Measurements from ENCODE around the gene SRR.

Gene SRR

DNA sequence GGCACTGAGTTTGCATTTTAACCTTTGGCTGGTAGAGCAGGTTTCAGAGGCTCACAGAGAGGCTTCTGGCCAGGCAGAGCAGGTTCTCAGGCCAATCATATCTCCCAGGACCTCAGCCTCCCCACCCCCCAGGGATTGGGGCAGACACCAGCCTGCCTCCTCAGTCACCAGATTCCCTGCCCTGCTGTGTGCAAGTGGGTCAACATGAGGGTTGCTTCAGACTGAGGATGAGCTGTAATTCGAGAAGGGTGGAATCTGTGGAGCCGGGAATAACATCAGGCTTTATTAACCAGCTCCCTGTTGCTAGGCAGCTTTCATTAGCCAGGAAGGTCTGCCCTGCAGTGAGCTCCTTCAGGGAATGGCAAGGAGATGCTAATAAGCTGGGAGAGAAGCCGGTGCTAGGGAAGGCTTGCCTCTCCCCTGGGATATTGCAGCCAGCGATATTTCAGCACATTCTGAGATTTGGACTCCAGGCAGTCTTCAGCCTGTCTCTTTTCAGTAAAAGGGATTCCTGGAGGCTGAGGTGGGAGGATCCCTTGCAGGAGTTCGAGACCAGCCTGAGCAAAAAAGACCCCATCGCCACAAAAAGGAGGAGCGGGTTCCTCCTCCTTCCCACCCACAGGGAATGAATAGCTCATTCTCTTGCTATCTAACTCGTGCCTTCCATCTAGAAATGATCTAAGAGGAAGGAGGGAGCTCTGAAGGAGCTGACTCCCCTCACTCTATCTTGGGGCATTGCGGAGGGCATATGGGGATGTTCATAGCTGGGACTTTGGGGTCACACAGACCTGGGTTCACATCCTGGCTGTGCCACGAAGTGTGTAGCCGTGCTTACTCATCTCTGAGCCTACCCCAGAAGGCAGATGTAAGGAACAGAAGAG is 44.3 kb downstream of the SRR start:
- DNase-seq = no peak

- no peak for DNase-seq
Measured at GRCh38 chr17:2351269-2351668, 47.5 kb downstream of the SRR start.

- no peak for DNase-seq
Measured at GRCh38 chr17:2354311-2354710, 50.6 kb downstream of the SRR start.

- DNase-seq = no peak
Measured at GRCh38 chr17:2357237-2357636, 53.5 kb downstream of the SRR start.

- no peak for DNase-seq
Measured at GRCh38 chr17:2357931-2358434, 54.2 kb downstream of the SRR start.

DNA sequence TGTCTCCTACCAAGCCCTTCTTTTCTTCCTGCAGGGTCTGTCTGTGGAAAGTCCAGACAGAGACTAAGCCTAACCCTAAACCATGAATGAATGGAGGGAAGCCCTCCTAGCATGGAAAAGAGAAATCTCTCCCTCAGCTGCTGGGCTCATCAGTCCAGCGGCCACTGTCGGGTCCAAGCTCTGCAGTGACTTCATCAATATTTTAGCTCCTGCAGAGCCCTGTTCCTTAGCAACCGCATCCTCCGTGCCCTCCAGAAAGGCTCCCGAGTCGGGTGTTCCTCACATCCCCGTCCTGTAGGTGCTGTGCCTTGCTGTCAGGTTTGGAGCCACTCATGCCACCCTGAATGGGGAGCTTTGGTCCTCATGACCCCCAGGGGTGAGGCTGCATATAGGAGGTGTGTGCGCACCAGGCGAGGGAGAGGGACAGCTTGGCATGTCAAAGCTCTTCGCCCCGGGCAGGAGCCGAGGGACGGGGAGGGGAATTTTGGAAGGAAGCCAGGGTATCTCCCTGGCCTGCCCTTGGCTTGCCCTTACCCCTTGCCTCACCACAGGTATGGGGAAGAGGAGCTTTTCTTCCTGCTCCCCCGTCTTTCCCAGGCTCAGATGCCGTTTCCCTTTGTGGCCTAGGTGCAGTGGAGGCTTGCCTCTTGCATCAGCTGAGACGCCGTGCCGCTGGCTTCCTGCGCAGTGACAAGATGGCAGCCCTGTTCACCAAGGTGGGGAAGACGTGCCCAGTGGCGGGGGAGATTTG is 57.4 kb downstream of the SRR start:
- no peak for DNase-seq

GRCh38 chr17:2362016-2362415 is 58.3 kb downstream of the SRR start:
- DNase-seq = no peak

DNA sequence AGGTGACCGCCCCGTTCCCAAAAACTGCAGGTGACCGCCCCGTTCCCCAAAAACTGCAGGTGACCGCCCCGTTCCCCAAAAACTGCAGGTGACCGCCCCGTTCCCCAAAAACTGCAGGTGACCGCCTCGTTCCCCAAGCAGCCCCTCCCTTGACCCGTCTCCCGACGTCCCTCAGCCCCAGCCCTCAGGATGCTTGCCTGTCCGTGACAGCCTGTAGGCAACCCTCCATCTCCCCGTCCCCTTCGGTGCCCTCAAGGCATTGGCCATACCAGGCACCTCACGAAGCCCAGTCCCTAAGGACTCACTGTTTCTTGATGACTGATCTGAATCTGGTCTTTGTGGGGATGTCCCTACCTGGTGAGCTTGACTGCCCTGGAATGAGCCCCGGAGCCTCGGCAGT is 58.7 kb downstream of the SRR start:
- no peak for DNase-seq

DNA sequence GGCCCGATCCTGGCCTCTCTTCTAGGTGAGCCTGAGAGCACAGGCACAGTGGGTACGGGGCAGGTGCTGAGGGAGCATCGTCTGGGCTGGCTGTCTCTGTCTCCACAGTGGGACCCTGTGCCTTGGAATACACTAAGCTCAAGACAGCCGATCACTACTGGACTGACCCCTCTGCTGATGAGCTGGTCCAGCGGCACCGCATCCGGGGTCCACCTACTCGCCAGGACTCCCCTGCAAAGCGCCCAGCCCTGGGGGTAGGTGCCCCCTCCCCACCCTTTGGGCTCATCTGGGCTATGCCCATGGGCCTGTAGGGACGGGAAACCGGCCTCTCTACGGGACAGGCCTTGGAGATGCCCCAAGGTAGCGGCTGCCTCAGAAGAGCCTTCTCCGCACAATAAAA is 59.1 kb downstream of the SRR start:
- no peak for DNase-seq

DNA sequence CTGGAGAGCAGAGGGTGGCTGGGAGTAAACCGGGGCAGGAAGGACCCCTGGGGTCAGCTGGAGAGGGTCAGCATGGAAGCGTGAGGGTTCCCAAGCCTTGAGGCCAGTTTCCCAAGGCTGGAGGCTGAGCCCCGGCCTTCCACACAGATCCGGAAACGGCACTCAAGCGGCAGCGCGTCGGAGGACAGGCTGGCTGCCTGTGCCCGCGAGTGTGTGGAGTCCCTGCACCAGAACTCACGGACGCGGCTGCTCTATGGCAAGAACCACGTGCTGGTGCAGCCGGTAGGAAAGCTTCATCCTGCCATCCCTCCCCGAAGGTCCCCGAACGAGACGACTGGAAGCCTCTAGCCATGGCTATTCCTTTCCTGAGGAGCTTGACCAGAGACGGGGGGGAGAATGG is 59.6 kb downstream of the SRR start:
- no peak for DNase-seq

GRCh38 chr17:2363851-2364762 is 60.4 kb downstream of the SRR start:
- no peak for DNase-seq

DNA sequence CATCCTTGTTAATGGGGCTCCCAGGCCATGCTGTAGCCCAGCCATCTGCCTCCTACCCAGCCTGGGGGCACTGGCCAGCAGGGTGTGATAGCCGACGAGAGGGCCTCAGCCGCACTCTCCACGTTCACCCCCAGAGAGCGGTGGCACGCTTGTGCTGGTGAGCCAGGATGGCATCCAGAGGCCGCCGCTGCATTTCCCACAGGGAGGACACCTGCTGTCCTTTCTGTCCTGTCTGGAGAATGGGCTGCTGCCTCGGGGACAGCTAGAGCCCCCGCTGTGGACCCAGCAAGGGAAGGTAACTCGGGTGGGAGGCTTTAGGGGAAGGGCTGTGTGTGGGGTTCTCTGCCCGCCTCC is 61.0 kb downstream of the SRR start:
- DNase-seq = no peak

DNA sequence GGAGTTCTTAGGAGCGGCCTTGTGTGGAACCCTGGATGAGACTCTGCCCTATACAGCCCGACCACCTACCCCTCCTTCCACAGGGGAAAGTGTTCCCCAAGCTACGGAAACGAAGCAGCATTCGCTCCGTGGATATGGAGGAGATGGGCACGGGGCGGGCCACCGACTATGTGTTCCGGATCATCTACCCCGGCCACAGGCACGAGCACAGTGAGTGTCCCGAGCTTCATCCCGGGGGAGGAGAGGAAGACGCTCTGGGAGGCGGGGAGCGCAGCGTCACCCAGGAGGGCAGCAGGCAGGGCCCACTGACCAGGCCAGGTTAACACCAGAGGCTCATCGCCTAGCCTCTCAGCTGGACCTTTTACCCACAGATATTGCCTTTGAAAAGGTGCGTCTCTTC is 61.4 kb downstream of the SRR start:
- DNase-seq = no peak

- no peak for DNase-seq
Measured at GRCh38 chr17:2366747-2367494, 63.2 kb downstream of the SRR start.

- no peak for DNase-seq
Measured at GRCh38 chr17:2368359-2368758, 64.6 kb downstream of the SRR start.

DNA sequence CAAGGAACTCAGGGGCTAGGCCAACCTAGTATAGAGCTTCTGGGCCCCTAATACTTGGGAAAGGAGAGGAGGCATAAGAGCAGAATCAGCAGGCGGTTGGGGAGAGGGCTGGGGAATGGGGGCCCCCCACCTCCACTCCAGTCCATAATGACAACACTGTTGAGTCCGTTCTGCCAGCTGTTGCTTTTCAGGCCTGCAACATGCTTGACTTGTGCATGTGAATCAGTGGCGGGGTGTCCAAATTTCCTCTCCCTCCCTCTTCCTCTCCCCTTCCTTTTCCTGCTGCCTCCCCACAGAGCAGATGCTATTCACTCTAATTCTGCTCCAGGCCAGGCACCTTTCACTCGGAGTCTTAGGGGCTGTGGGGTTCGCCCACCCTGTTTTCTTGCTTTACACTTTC is 65.3 kb downstream of the SRR start:
- DNase-seq = no peak

DNA sequence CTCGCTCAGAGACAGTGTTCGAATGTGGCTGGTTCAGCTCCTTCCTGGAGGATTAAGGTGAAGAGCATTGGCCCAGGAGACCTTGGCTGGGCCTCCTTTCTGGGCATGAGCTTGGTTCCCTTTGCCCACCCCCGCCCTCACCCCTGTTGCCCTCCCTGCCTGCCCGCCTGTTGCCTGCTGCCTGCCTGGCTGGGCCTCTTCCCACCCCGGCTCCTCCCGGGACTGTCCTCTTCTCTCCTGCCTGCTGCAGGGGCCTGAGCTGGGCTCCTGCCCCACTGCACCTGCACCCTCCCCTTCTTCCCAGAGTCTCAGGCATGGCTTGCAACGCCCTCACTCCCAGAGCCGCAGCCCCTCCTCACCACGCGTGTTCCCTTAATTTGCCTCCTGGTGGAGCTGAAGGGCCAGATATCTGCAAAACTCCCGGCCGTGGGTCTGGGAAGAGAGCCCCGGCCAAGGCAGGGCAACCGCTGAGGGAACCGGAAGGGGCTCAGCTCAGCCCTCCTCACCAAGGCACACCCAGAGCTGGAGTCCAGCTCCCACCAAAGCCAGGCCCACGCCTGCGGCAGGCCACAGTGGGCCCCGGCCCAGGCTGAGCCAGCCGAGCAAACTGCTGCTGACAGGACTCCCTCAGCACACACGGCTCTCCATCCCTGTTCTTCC is 65.9 kb downstream of the SRR start:
- no peak for DNase-seq

GRCh38 chr17:2370211-2370589 is 66.5 kb downstream of the SRR start:
- DNase-seq = no peak

GRCh38 chr17:2371183-2372130 is 67.7 kb downstream of the SRR start:
- no peak for DNase-seq

- DNase-seq = no peak
Measured at GRCh38 chr17:2372180-2372579, 68.4 kb downstream of the SRR start.

DNA sequence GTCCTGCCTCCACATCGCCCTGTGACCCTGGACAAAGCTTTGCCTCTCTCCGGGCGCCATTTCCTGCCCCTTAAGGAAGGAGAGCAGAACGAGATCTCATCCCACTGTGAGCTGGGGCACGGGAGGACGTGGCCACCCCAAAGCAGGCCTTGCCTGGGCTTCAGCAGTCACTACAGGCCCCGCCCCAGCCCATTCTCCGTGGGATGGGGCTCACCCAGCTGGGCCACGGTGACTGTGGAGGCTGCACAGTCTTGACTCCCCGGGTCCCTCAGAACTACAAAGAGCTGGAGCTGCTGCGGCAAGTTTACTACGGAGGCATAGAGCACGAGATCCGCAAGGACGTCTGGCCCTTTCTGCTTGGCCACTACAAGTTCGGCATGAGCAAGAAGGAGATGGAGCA is 68.9 kb downstream of the SRR start:
- DNase-seq = no peak

All from CD4-positive, alpha-beta T cell treated with Interleukin-1 beta for 1 hour (primary cell).